ENCODE data around the gene RBBP7.
A peak's percentile ranks its signal among the peaks of the same experiment; 100 is the strongest.

Gene RBBP7

DNA sequence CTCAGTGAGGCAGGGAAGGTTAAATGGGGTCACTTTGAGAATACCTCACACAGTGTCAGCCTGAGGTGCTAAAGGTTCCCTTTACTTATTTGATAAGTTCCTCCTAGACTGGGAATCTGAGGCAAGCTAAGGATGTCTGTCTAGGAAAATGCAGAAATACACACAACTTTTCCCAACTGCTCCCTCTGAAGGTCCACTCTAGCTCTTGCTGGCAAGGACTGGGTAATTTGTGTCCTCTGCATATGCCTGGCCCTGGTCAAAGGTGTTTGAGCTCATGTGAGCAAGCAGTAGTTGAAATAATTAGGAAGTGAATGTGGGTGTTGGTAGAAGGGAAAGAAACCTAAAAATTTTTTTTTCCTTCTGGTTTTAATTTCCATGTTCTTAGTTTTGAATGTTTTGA is 62.6 kb downstream of the RBBP7 start:
- Histone ChIP-seq H3K27ac (ENCODE audit: low read depth, low read length) (peak overlapping the region; percentile 40), H3K36me3 (ENCODE audit: low read length) (no peaks in the 10 kb centered on the region), H3K4me2 (ENCODE audit: low read depth, low read length, poor library complexity, severe bottlenecking) (no peak overlapping the region), H4K20me1 (ENCODE audit: low read depth, low read length) (no peaks in the 10 kb centered on the region), H3F3A (ENCODE audit: insufficient read depth) (peaks cover 7% of the 10 kb centered on the region; the same call in 1 of the 2 replicates), H3K27me3 (ENCODE audit: low read length) (no peaks in the 10 kb centered on the region), H3K9ac (ENCODE audit: low read length) (no peak overlapping the region), H3K79me2 (ENCODE audit: insufficient read depth, low read length) (peaks cover 74% of the 10 kb centered on the region), H3K4me3 (ENCODE audit: insufficient read depth, low read length, poor library complexity, severe bottlenecking) (no peak overlapping the region), H3K9me3 (ENCODE audit: insufficient read depth, low read length) (no peaks in the 10 kb centered on the region), H3K9me2 (replicated peaks; ENCODE audit: insufficient read depth, low read length) (no peaks in the 10 kb centered on the region), H2AFZ (ENCODE audit: low read depth, low read length, severe bottlenecking) (no peak overlapping the region)
- TF ChIP-seq, protein P1, sequence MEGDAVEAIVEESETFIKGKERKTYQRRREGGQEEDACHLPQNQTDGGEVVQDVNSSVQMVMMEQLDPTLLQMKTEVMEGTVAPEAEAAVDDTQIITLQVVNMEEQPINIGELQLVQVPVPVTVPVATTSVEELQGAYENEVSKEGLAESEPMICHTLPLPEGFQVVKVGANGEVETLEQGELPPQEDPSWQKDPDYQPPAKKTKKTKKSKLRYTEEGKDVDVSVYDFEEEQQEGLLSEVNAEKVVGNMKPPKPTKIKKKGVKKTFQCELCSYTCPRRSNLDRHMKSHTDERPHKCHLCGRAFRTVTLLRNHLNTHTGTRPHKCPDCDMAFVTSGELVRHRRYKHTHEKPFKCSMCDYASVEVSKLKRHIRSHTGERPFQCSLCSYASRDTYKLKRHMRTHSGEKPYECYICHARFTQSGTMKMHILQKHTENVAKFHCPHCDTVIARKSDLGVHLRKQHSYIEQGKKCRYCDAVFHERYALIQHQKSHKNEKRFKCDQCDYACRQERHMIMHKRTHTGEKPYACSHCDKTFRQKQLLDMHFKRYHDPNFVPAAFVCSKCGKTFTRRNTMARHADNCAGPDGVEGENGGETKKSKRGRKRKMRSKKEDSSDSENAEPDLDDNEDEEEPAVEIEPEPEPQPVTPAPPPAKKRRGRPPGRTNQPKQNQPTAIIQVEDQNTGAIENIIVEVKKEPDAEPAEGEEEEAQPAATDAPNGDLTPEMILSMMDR (IDR thresholded peaks at IDR 0.05; ENCODE audit: insufficient read depth, low read length, poor library complexity, severe bottlenecking), result no peak
- no peak for TF ChIP-seq EZH2phosphoT487 (conservative IDR thresholded peaks at IDR 0.05; ENCODE audit: low read length)

- no peak overlapping the region for H2AFZ ChIP-seq (ENCODE audit: low read depth, low read length, severe bottlenecking)
- peak overlapping the region; percentile 76 for H3K27ac ChIP-seq (ENCODE audit: low read depth, low read length)
- H3K36me3 ChIP-seq (ENCODE audit: low read length), result no peaks in the 10 kb centered on the region
- peaks cover 73% of the 10 kb centered on the region for H3K79me2 ChIP-seq (ENCODE audit: insufficient read depth, low read length)
- TF ChIP-seq, protein P1 (IDR thresholded peaks at IDR 0.05; ENCODE audit: insufficient read depth, low read length, poor library complexity, severe bottlenecking), result no peak
- no peak for TF ChIP-seq EZH2phosphoT487 (conservative IDR thresholded peaks at IDR 0.05; ENCODE audit: low read length)
- H4K20me1 ChIP-seq (ENCODE audit: low read depth, low read length), result no peaks in the 10 kb centered on the region
- H3K4me2 ChIP-seq (ENCODE audit: low read depth, low read length, poor library complexity, severe bottlenecking), result peak overlapping the region; percentile 55
- H3K9ac ChIP-seq (ENCODE audit: low read length), result no peak overlapping the region
- no peaks in the 10 kb centered on the region for H3K27me3 ChIP-seq (ENCODE audit: low read length)
- peaks cover 7% of the 10 kb centered on the region; the same call in 1 of the 2 replicates for H3F3A ChIP-seq (ENCODE audit: insufficient read depth)
- H3K9me3 ChIP-seq (ENCODE audit: insufficient read depth, low read length), result no peaks in the 10 kb centered on the region
- no peaks in the 10 kb centered on the region for H3K9me2 ChIP-seq (replicated peaks; ENCODE audit: insufficient read depth, low read length)
- no peak overlapping the region for H3K4me3 ChIP-seq (ENCODE audit: insufficient read depth, low read length, poor library complexity, severe bottlenecking)
These were observed 65.2 kb downstream of the RBBP7 start for GRCh38 chrX:16804923-16805464.

- Histone ChIP-seq H2AFZ (ENCODE audit: low read depth, low read length, severe bottlenecking) (no peak overlapping the region), H3F3A (ENCODE audit: insufficient read depth) (no peaks in the 10 kb centered on the region), H3K4me3 (ENCODE audit: insufficient read depth, low read length, poor library complexity, severe bottlenecking) (no peak overlapping the region), H3K9me3 (ENCODE audit: insufficient read depth, low read length) (no peaks in the 10 kb centered on the region), H3K9ac (ENCODE audit: low read length) (no peak overlapping the region), H3K36me3 (ENCODE audit: low read length) (0 out of 2 replicates have a peak, but pooled peaks cover 8% of the 10 kb centered on the region), H3K27ac (ENCODE audit: low read depth, low read length) (no peak overlapping the region), H3K4me2 (ENCODE audit: low read depth, low read length, poor library complexity, severe bottlenecking) (no peak overlapping the region), H3K27me3 (ENCODE audit: low read length) (no peaks in the 10 kb centered on the region), H3K9me2 (replicated peaks; ENCODE audit: insufficient read depth, low read length) (no peaks in the 10 kb centered on the region), H3K79me2 (ENCODE audit: insufficient read depth, low read length) (peaks cover 52% of the 10 kb centered on the region), H4K20me1 (ENCODE audit: low read depth, low read length) (no peaks in the 10 kb centered on the region)
- TF ChIP-seq, protein P1 (IDR thresholded peaks at IDR 0.05; ENCODE audit: insufficient read depth, low read length, poor library complexity, severe bottlenecking), result no peak
- no peak for TF ChIP-seq EZH2phosphoT487 (conservative IDR thresholded peaks at IDR 0.05; ENCODE audit: low read length)
These were observed 72.3 kb downstream of the RBBP7 start for GRCh38 chrX:16797841-16798240.

Measured in SU-DHL-6 (cell line).